Myocyte (in vitro differentiated cells): ENCODE data around the gene ITGA11. TPM values are rescaled to one million over a fixed set of nuclear protein-coding genes. Genes with fewer than 3 reads are reported as not detected.

Experiments
- DNase-seq: peaks from one replicate; pipeline ENCODE4 v3.0.0-alpha.2; 2012; ENCODE audit warnings: low read depth
- total RNA-seq: library from RNA; depleted of rRNA; stranded (reverse); fragments of >200 nt; gene quantifications from 2 replicates; pipeline ENCODE4 v1.2.3, GENCODE V29; 2014

The ITGA11 gene
- total RNA-seq, 1 donor from 2014 or later = 29.2 TPM

DNA sequence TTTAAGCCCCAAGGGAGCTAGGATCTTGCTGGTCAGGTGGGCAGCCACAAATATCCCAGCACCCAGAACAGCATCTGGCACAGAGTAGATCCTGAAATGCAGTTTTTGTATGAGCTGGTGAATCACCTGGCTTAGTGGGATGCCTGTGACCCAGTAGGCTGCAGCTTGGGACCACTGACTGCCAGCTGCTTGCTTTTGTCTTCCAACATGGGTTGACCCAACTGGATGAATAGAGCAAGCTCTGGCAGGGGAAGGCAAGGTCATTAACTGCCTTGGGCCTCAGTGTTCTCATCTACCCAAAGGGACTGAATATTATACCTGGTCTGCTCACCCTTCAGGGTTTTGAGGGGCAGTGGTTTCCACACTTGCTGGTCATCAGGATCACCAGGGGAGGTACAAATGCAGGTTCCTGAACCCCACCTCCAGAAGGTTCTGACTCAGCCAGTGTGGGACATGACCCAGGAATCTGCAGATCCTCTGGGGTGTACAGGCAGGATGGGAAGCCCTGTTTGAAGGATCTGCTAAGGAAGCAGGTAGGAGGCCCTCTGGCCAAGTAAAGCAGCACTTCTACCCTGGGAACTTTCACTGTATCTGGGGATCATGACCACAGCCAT, 55.4 kb downstream of the ITGA11 start:
- no peak for DNase-seq

DNA sequence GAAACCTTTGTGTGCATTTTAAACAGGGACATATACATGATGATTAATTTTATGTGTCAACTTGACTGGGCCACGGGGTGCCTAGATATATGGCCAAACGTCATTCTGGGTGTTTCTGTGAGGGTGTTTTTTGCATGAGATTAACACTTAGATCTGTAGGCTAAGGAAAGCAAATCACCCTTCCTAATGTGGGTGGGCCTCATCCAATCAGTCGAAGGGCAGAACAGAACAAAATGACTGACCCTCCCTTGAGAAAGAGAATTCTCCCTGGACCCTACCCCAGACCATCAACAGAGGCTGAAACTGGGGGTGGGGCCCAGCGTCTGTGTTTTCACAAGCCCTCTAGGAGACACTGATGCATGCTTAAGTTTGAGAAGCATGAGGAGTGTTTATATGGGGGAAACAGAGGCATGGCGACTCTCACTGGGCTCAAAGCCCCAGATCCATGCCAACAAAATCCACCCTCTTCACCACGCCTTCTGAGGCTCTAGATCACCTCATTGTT, 56.2 kb downstream of the ITGA11 start:
- no peak for DNase-seq

DNA sequence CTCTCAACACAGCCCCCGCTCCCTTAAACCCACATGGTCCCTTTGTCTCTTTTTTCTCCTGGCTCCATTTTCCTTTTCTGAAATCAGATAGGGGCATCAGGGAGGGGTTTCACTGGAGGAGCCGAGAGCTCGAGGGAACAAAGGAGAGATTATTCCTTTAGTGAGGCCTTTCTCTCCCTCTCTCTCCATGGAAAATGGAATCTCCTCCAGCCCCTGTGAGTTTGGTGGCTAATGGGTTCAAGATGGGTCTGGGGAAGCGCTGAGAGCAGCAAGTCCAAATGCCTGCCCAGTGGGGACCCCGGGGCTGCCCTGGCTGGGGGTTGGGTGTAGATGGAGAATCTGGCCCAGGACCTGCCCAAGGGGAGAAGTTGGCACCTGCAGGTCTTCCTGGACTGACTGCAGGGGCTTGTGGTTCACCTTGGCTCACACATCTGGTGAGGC, 56.8 kb downstream of the ITGA11 start:
- DNase-seq = no peak

DNA sequence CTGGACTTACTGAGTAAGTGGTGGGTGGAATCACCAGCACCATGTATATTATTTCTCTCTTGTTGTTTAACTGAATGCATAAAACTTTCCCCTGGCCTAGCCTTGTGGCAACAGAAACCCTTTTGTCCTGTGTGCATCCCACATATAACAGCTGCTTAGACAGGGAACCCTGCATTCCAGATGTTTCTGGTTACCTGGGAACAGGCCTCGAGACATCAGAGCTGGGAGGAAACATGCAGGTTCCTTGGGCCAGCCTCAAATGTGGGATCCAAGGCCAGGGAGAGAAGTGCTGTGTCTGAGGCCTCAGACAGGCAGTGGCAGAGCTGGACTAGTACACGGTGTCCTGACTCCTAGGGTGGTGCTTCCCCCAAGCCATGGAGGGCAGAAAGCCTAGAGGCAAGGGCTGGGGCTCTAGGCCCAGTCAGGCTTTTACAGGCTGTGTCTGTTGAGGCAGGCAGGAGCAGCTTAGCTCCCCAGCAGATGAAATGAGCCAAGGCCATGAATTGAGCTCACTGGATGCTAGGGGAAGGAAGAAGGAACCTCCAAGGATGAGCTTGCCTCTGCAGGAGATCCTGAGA, 57.7 kb downstream of the ITGA11 start:
- no peak for DNase-seq

DNA sequence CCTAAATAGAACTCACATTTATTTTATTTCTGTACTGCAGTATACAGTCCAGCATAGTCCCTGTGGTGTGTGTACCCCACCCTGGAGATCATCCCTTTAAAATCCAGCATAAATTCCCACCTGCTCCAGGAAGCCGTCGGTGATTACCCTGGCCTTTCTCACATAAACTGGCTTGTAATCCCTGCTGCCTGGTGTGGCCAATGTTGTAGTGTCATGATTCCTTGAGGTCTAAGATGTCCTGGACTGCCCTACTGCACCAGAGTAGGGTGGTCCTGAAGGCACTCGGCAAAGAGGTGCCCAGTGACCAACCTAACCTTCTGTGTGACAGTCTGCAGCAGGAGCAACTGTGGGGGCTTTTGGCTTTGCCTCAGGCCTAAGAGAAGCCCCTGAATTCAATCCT, 58.9 kb downstream of the ITGA11 start:
- no peak for DNase-seq

DNA sequence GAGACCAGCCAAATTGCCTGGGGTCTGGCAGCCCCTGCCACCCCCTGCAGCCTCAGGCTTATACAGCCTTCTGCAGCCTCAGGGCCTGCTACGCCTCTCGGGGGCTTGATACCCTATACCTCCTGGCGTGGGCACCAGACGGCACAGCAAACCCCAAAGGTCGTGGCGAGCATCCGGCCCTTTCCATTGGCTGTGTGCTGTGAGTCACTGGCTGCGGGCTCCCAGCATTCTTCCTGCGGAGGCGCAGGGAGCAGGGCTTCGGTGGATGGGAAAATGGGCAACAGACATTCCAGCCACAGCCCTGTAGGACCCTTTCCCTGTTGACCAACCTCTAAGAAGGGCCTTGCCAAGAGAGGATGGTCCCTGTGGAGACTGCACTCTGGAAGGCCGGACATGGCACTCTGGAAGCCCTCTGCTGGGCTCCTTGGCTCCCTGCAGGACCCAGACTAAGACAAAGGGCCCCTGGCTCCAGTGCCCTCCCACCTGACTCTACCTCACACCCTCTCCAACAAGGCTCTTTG, 59.6 kb downstream of the ITGA11 start:
- DNase-seq = peak; percentile 71

DNA sequence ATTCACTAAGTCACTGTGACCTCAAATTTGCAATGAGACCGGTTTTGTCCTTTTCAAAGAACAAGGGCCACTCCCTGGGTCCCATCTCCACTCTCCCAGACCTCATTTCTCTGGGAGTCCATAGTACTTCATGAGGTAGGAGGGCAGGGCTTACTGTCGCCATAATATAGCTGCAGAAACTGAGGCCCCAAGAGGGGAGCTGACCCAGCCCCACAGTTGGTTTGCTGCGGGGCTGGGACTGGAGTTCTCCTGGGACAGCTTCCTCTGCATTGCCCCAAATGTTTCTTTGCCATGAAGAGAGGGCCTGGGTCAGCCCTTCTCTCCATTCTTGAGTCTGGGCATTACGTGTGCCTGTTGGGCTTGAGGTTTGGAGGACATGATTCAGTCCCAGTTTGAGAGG, 60.1 kb downstream of the ITGA11 start:
- DNase-seq = no peak

DNA sequence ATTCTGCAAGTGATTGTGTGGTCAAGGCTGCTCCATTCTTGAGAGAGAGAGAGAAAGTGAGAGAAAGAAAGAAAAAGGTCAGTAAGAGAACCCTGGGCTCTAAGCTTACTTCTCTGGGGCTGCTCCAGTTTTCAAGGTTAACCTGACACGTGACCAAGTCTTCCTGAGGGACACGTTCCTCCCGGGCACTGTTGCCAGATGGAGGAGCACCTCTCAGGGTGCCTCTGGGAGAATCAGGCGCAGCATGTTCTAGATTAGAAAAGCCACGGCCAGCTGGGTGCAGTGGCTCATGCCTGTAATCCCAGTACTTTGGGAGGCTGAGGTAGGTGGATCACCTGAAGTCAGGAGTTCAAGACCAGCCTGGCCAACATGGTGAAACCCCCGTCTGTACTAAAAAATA, 60.8 kb downstream of the ITGA11 start:
- DNase-seq = no peak

DNA sequence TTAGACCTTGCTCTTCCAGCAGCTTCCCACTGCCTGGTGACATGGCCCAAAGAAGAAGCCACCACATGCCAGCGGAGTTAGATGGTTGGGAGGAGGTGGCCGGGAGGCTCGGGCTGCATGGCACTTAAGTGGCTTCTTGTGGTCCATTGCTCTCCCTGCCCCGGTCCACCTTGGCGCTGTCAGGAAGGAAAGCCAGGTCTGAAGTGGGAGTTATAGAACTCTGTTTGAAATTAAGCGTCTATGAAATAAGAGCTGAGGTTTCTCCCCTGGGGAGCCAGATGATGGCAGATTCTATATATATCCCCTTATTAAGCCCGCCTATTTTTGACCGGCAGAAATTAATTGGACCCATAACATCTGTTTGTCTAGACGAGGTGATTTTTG, 61.2 kb downstream of the ITGA11 start:
- no peak for DNase-seq

DNA sequence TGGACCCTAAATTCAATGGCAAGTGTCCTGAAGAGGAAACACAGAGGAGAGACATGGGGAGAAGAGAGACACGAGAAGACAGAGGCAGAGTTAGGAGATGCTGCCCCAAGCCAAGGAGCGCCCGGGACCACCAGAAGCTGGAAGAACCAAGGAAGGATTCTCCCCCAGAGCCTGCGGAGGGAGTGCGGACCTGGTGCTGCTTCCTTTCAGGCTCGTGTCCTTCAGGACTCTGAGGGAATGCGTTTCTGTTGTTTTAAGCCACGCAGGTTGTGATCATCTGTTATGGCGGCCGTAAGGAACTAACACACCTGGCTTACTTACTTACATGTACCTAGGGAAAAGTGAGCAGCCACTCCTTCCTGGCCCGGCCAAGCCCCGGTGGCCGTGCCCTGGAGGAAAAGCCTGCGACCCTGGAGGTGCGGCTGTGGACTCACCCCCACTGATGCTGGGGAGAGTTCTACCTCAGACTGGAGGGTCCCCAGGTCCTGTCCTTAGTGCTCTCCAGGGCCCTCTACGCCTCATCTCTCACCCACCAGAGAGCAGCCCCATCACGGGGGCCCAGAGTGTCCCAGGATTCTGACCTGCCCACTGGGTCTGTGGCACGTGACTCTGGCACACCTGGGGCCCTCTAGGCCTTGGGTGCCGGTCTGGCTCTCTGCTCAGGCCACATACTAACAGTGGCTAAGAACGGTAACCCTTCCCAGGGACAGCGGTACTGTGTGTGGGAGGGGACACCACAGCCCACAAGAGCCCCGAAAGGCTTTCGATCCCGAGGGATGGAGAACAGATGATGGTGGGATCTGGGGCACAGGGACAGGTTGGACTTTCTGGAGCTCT, 61.8 kb downstream of the ITGA11 start:
- no peak for DNase-seq

DNA sequence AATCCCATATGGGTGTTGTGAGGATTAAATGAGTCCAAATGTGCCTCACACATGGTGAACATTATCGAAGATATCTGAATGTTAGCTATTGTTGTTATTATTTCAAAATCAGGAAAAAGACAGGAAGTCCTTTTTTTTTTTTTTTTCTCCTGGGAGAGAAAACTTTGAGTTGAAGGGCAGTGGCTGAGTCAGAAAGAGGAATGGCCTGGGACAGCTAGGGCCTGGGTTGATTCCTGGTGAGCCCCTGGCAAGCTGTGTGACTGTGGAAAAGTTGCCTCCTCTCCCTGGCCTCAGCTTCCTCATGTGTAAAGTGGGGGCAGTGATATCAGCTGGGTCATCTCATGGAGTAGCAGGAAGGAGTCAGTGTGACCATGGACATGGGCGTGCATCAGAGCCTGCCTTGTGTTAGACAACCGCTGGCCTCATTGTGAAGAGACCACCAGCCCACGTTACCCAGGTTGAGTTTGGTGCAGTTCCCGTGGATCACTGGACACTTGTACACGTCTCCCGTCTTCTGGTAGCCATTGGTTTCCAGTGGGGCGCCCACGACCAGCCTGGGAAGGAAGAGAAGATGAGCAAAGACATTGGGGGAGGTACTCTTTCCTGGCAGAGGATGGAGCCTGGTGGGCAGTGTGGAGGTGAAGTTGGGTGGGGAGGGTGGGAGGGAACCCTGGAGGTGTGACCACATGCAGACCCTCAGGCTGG, 63.1 kb downstream of the ITGA11 start:
- no peak for DNase-seq

DNA sequence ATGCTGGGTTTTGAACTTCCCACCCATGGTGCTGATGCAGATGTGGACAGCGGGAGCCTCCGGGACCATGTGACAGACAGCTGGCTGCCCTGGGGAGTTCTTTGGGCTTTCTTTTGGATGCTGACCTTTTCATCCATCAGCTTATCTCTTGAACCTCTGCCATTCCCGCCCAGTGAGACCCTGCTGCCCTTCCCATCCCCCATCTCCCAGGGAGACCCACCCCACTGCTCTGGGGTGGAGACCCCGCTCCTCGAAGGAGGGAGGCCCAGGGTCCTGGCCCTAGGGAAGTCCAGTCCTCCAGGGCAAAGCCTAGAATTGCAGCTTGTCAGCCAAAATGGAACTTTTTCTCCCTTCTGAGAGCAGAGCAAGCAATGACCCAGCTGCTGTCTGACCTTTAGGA, 64.0 kb downstream of the ITGA11 start:
- DNase-seq = no peak

DNA sequence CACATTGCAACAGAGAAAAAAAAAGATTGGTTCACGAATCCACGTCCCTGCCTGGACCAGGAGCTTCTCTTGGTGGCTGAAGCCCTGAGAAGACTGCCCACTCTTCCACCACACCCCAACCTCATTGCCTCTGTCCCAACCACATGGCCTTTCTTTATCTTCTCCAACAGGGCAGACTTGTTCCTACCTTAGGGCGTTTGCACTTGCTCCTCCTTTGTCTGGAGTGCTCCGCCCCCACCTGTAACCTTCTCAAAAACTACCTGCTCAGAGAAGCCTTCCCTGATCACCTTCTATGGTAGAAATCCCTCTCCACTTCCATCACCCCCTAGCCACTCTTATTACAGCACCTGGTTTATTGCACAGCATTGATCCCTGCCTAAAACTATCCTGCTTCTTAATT, 64.7 kb downstream of the ITGA11 start:
- no peak for DNase-seq

DNA sequence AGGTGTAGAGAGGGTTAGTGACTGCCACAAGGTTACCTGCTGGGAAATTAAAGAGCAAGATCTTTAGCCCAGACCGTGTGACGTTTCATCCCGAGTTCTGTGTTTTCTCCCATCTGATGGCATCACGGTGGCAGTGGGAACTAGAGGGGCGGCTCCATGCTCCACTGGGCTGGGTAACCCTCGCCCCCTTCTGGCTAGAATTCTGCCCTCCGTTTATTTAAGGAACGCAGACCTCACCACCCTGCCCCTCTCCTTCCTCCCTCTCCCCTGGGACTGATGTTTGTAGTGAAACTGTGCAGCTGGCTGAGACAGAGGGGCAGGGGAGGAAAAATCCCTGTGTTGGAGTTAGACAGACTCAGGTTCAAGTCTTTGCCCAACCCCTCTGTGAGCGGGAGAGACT, 65.6 kb downstream of the ITGA11 start:
- DNase-seq = peak; percentile 58

DNA sequence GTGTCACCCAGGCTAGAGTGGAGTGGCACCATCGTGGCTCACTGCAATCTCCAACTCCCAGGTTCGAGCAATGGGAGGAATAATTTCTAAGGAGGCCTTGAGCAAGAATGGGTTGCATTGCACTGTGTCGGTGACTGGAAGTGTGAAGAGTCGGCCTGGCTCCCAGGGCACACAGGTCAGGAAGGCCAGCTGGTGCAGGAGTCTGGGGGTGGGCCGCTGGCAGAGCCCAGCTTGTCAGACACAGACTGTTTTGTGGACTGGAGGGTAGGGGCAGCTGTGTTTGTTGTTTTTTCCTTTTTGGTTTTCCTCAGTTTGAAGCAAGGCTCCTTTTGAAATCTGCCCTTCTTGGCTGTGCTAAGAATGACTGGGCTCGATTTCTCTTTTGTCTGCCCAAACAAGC, 66.2 kb downstream of the ITGA11 start:
- no peak for DNase-seq

DNA sequence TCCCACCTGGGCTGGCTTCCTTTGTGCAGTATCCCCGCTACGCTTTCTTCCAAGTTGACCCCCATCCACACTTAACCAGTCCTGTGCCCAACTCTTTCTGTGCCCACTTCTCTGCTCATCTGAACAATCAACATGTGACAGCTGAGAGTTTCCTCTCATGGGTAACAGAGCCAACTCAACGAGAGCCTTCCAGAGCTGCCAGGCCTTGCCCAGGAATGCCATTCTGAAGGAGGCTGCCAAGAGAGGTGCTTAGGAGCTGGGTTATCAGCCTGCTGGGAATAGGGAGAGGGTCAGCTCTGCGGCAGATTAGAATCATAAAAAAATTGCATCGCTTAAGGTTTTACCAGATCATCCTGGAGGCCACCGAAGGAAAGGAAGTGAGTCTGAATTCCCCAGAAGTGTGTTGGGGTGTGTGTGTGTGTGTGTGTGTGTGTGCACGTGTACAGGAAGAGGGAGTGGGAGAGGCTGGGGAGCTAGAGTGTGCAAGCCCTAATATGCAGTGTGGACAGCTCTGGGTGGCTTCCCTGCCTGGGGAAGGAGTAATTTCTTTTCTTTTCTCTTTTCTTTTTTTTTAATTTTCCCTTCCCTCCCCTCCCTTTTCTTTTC, 66.7 kb downstream of the ITGA11 start:
- peak; percentile 72 for DNase-seq

DNA sequence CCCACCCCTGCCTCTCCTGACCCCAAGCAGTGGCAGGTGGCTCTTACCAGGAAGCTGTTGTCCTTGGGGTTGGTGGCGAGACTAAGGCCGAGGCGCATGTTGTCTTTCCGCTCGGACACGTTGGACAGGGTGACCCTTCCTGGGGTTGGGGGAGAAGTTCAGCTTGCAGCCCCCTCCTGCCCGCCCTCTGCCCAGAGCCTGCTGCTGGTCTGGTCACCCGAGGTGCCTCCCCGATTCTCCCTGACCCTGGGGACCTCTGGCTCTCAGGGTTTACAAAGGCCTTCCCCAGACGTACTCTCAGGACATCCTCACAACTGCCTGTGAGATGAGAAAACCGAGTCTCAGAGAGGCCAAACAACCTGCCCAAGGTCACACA, 67.3 kb downstream of the ITGA11 start:
- DNase-seq = no peak

DNA sequence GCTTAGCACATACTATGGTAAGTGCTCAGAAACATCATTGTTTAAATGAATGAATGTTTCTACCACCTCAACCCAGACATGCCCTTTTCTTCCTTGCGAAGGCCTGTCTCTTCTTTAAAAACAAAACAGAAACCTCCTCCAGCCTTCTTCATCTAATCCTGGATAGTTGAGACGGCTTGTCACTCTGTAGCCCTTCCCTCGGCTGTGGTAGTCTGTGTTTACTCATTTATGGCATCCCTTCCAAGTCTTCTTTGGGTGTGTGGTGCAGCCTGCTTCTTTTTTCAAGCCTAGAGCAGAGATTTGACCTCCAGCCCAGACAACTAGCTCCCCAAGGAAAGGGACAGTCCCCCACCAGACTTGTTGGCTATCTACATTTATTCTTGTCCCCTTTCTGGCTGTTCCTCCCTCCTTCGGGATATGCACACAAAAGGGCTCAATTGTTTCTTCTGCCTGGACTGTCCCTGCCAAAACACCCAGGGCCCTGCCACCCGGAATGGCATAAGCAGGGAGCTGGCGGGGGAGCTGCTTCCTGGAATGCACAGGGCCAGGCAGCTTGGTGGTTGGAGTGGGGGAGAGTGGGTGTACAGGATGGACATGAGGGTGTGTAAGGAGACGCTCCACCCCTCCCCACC, 67.8 kb downstream of the ITGA11 start:
- DNase-seq = no peak

DNA sequence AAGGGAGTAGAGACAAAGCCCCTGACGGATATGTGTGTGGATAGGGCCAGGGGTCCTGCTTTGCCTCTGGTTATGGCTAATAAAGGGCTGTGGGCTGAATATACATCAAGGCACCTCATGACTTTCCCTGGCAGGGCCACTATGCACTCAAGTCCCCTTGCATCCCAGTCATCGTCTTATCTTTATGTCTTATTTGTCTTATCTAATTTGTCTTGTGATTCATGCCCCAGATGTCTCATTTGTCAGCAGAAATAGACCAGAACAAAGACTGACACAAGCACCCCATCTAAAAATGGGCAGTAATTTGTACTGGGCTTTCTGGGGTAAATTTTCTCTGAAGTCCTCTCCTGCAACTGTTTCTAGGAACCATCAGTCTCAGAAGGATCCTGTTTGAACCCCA, 68.6 kb downstream of the ITGA11 start:
- DNase-seq = no peak

DNA sequence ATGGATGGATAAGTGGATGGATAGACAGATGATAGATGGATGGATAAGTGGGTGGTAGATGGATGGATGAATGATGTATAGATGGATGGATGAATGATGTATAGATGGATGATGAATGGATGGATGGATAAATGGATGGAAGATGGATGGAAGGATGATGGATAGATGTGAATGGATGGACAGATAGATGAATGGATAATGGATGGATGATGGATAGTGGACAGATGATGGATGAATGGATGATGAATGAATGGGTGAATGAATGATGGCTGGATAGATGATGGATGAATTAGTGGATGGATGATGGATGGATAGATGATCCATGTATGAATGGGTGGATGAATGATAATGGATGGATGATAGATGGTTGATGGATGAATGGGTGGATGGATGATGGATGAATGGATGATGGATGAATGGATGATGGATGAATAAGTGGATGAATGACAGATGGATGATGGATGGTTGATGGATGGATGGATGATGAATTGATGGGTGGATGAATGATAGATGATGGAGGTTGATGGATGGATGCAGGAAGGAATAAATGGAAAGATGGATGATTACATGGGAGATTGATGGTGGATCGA, 69.3 kb downstream of the ITGA11 start:
- DNase-seq = no peak
